ENCODE data around the gene GRM5. TPM values are rescaled to one million over a fixed set of nuclear protein-coding genes. Genes with fewer than 3 reads are reported as not detected.

The GRM5 gene
- under 0.01 TPM in 1 of 2 replicates, not detected in the other for total RNA-seq

DNA sequence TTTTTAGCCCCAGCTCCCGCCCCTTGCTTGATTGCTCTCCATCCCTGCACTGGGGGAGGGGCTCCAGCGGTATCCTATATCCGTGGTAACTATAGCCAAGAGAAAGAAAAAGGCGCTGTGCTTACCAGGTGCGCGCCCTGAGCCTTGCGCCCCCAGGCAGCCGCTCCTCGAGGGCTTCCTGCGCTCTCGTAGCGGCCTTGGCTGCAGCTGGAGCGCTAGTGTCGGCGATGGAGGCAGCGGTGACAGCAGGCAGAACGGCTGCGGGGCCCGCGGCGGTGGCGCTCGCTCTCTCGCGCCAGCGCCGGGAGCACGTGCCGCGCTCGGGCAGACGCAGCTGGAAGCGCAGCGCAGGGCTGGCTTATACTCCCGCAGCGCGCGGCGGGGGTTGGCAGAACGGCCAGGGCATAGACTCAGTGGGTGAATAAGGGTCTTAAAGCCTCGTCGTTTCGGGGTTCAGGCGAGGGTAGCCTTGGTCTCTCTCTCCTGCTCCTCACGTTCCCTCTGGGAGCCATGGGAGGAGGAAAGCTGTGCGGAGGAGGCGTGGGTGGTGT is at the start of gene GRM5:
TSS of gene GRM5 (minus strand) at position 332 of the 551 bp plus-strand sequence. CDS start 18,110 bp downstream, outside the sequence.

Other genes with a start within 250 kb of the GRM5 start
- not detected in 2 replicates for gene TYR, start 111.9 kb upstream of the GRM5 start, total RNA-seq